ENCODE results near the gene ARPC3. TPM values are rescaled to one million over a fixed set of nuclear protein-coding genes. Genes with fewer than 3 reads are reported as not detected.
"Not testable (repeated sequence)": the region's sequence is repeated elsewhere in the genome, so short reads cannot be mapped to it uniquely, and the experiment has no call there.

The ARPC3 gene
- 90.1 TPM for total RNA-seq
- long read RNA-seq, transcript ARPC3-201 (7 exons, 1,014 nt): major isoform, 65 of 68 reads
- long read RNA-seq, partial matches to known transcripts: 3 of 68 reads
- long read RNA-seq, other reads (novel, unspliced or antisense): 0 of 68 reads

GRCh38 chr12:110449799-110450497 lies at the start of gene ARPC3:
Gene ARPC3, minus strand, starts transcription at chr12:110450337. Its CDS starts 77 bp downstream, at chr12:110450260.
- ATAC-seq (ENCODE audit: poor library complexity): peak; percentile 100
- DNase-seq: peak; percentile 98
- intact Hi-C loops (cut with DNase I): loop anchor here (10.0 kb wide), 1 partner anchor 435 kb away; no protein-coding TSS in a partner anchor

- intact Hi-C loops (cut with DNase I): no loop called here
- ATAC-seq (ENCODE audit: poor library complexity) (no peak), DNase-seq (no peak)
Observed at GRCh38 chr12:110498984-110499706, 49.0 kb upstream of the ARPC3 start.

GRCh38 chr12:110475426-110475825 lies 25.3 kb upstream of the ARPC3 start:
- no peak for ATAC-seq (ENCODE audit: poor library complexity)
- intact Hi-C loops (cut with DNase I): no loop called here
- DNase-seq: no peak

GRCh38 chr12:110468214-110469048 lies 18.3 kb upstream of the ARPC3 start, which contains the start of the genes FAM216A and GPN3:
Gene FAM216A, plus strand, starts transcription at chr12:110468845. Its CDS starts 31 bp downstream, at chr12:110468876.
Gene GPN3, minus strand, starts transcription at chr12:110468257. Its CDS starts 54 bp downstream, at chr12:110468203.
- peak; percentile 97 for DNase-seq
- ATAC-seq (ENCODE audit: poor library complexity): peak; percentile 96
- intact Hi-C loops (cut with DNase I): no loop called here

- DNase-seq (no peak), ATAC-seq (ENCODE audit: poor library complexity) (no peak)
- intact Hi-C loops (cut with DNase I): no loop called here
Observed at GRCh38 chr12:110467847-110468213, 17.7 kb upstream of the ARPC3 start.

GRCh38 chr12:110466791-110467190 lies 16.7 kb upstream of the ARPC3 start:
- intact Hi-C loops (cut with DNase I): no loop called here
- ATAC-seq (ENCODE audit: poor library complexity) (no peak), DNase-seq (no peak)

- intact Hi-C loops (cut with DNase I); ATAC-seq (ENCODE audit: poor library complexity); DNase-seq: not testable (repeated sequence)
Observed at GRCh38 chr12:110465765-110466164, 15.6 kb upstream of the ARPC3 start.

GRCh38 chr12:110465024-110465423 lies 14.9 kb upstream of the ARPC3 start:
- ATAC-seq (ENCODE audit: poor library complexity) (no peak), DNase-seq (no peak)
- intact Hi-C loops (cut with DNase I): no loop called here

- ATAC-seq (ENCODE audit: poor library complexity); DNase-seq; intact Hi-C loops (cut with DNase I): not testable (repeated sequence)
Observed at GRCh38 chr12:110461189-110461588, 11.1 kb upstream of the ARPC3 start.

GRCh38 chr12:110458756-110459155 lies 8.6 kb upstream of the ARPC3 start:
- DNase-seq: no peak
- intact Hi-C loops (cut with DNase I): loop anchor here (10.0 kb wide), 1 partner anchor 426 kb away; no protein-coding TSS in a partner anchor
- ATAC-seq (ENCODE audit: poor library complexity): no peak

- no peak for ATAC-seq (ENCODE audit: poor library complexity)
- intact Hi-C loops (cut with DNase I): loop anchor here (10.0 kb wide), 1 partner anchor 431 kb away; no protein-coding TSS in a partner anchor
- no peak for DNase-seq
Observed at GRCh38 chr12:110453569-110454296, 3.6 kb upstream of the ARPC3 start.

- no peak for ATAC-seq (ENCODE audit: poor library complexity)
- intact Hi-C loops (cut with DNase I): loop anchor here (10.0 kb wide), 1 partner anchor 434 kb away; no protein-coding TSS in a partner anchor
Observed at GRCh38 chr12:110451263-110451662, 1.1 kb upstream of the ARPC3 start.

GRCh38 chr12:110444455-110444854 lies 5.7 kb downstream of the ARPC3 start:
- intact Hi-C loops (cut with DNase I): no loop called here
- ATAC-seq (ENCODE audit: poor library complexity) (no peak), DNase-seq (no peak)

More at GRCh38 chr12:110451263-110451662, 1.1 kb upstream of the ARPC3 start:
- DNase-seq: no peak

GRCh38 chr12:110436231-110436630 lies 13.9 kb downstream of the ARPC3 start:
- no peak for DNase-seq
- ATAC-seq (ENCODE audit: poor library complexity): no peak
- intact Hi-C loops (cut with DNase I): no loop called here

- ATAC-seq (ENCODE audit: poor library complexity) (no peak), DNase-seq (no peak)
- intact Hi-C loops (cut with DNase I): loop anchor here (5.0 kb wide), 1 partner anchor 330 kb away; no protein-coding TSS in a partner anchor
Observed at GRCh38 chr12:110431957-110432587, 18.1 kb downstream of the ARPC3 start.

- not testable (repeated sequence) for DNase-seq; ATAC-seq (ENCODE audit: poor library complexity)
- intact Hi-C loops (cut with DNase I): loop anchor here (5.0 kb wide), 1 partner anchor 327 kb away; no protein-coding TSS in a partner anchor
Observed at GRCh38 chr12:110429676-110430075, 20.5 kb downstream of the ARPC3 start.

GRCh38 chr12:110426406-110426805 lies 23.7 kb downstream of the ARPC3 start:
- no peak for ATAC-seq (ENCODE audit: poor library complexity)
- no peak for DNase-seq
- intact Hi-C loops (cut with DNase I): no loop called here
